GM12878 (cell line): ENCODE measurements around the gene BRF1.

Source experiments
- CTCF ChIP-seq, 3 experiments: IDR thresholded peaks in 2 of 3; conservative IDR thresholded peaks in 1 of 3; 2 replicates each; pipeline ENCODE4 v1.5.1; 2011; ENCODE audit warnings: low read depth in 3 of 3, low read length in 3 of 3, mild to moderate bottlenecking in 3 of 3, control low read depth in 2 of 3, moderate library complexity in 2 of 3, inconsistent platforms in 1 of 3, mixed read lengths in 1 of 3; ENCODE audit not compliant: control insufficient read depth in 2 of 3, insufficient read depth in 1 of 3; ENCODE audit errors: extremely low read depth in 1 of 3
- EP300 ChIP-seq, 2 experiments: fragments of 150-350 bp in 1 of 2; IDR thresholded peaks; 2 replicates each; pipeline ENCODE4 v1.6.1; 2011 to 2012; ENCODE audit warnings: low read depth in 2 of 2, low read length in 2 of 2, borderline replicate concordance in 1 of 2, improper control_type of control experiment in 1 of 2, inconsistent platforms in 1 of 2; ENCODE audit not compliant: control insufficient read depth in 1 of 2
- LARP7 ChIP-seq: fragments of 450-650 bp; IDR thresholded peaks from 2 replicates; pipeline ENCODE4 v1.6.1; 2017; ENCODE audit warnings: mild to moderate bottlenecking
- MAX ChIP-seq: IDR thresholded peaks from 2 replicates; pipeline ENCODE4 v1.6.1; 2012; ENCODE audit warnings: low read depth, low read length, improper control_type of control experiment
- POLR2AphosphoS5 ChIP-seq: IDR thresholded peaks from 2 replicates; pipeline ENCODE4 v1.6.1; 2011; ENCODE audit warnings: mild to moderate bottlenecking, low read length, inconsistent platforms
- USF2 ChIP-seq: IDR thresholded peaks from 2 replicates; pipeline ENCODE4 v1.6.1; 2011; ENCODE audit warnings: low read depth, low read length, improper control_type of control experiment, borderline replicate concordance
- ZNF274 ChIP-seq: IDR thresholded peaks from one replicate; pipeline ENCODE4 v1.8.0; 2011; ENCODE audit not compliant: insufficient read length, insufficient read depth

- TF ChIP-seq USF2, result no peak
- TF ChIP-seq ZNF274, result no peak
- no peak for TF ChIP-seq CTCF (IDR thresholded peaks at IDR 0.05 in 2 of 3, conservative IDR thresholded peaks at IDR 0.05 in 1 of 3; ENCODE audit: control insufficient read depth in 2 of 3, extremely low read depth in 1 of 3, insufficient read depth in 1 of 3, low read depth in 3 of 3, low read length in 3 of 3)
- no peak for TF ChIP-seq EP300 (IDR thresholded peaks at IDR 0.05; ENCODE audit: borderline replicate concordance in 1 of 2, control insufficient read depth in 1 of 2, low read depth in 2 of 2, low read length in 2 of 2)
- no peak for TF ChIP-seq POLR2AphosphoS5
- TF ChIP-seq LARP7, result no peak
- no peak for TF ChIP-seq MAX
Observed at GRCh38 chr14:105193916-105194782, 106.7 kb downstream of the BRF1 start.
